ENCODE data around the gene PABPC1L.

Gene PABPC1L

DNA sequence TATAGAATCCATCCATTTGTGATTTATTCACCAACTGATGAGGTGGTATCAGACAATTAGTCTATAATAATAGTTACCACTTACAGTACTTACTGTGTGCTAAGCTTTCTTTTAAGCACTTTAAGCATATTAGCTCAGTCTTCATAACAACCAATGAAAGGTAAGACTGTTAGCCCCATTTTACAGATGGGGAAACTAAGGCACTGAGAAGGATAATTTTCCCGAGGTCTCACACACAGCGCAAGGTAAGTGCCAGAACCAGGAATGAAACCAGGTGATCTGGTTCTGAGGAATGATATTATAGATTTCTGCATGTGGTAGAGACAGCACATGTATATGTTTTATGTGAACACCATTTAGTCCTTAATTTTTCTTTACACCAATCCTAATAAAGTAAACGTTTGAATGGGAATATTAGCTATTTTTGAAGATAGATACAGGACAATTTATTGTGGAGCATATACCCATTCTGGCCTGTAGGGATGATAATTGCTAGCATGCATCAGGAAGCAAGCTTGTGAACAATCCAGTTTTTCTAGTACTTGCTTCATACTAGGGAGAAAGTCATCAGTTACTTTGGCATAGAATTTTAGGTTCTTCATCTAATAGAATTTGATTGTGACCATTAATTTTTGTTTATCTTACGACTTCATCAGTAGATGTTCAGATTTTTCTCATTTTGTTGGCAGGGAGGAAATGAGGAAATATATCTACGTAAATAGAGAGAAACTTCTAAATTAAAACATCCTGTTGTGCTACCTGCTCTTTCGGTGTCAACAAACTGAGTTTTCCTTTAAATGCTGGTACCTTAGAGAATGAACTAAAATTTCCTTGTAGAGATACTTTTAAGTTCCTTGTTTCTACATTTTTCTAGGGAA, 21.4 kb upstream of the PABPC1L start:
- TF ChIP-seq ZNF274 (IDR thresholded peaks at IDR 0.05; ENCODE audit: low read depth, low read length): no peak
- no peak for TF ChIP-seq YY1 (IDR thresholded peaks at IDR 0.05; ENCODE audit: insufficient read depth, insufficient read length)
- no peak for TF ChIP-seq SUZ12 (IDR thresholded peaks at IDR 0.05; ENCODE audit: extremely low read depth, insufficient read depth, insufficient read length)
- Histone ChIP-seq H3K9me3 (ENCODE audit: insufficient read depth, low read length) (no peaks in the 10 kb centered on the region), H3K4me3 (ENCODE audit: insufficient read length, low read depth) (no peak overlapping the region), H3K4me1 (ENCODE audit: insufficient read depth, insufficient read length) (peaks cover 2% of the 10 kb centered on the region), H3K27me3 (ENCODE audit: insufficient read depth, insufficient read length) (no peaks in the 10 kb centered on the region), H3K36me3 (ENCODE audit: insufficient read depth, insufficient read length, low read length) (peaks cover 45% of the 10 kb centered on the region), H3K9ac (ENCODE audit: insufficient read length, low read depth) (no peak overlapping the region)
- no peak for DNase-seq (ENCODE audit: low read depth, low spot score)

DNA sequence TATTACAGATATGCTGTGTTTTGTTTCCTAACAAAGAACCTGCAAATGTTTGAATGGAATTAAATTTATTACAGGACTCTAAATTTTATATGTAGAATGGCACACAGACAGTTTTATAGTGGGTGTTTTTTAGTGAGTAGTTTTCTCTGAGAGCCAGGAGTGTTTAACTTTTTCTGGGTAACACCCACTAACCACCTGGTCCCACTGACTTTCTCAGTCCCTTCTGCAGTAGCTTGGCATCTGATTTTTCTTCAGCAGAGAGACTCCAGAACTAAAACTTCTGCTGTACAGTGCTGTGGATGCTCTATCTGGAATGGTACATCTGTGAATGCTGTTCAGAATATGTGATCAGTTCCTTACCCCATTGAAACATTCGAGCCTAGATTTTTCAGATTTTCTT, 18.0 kb upstream of the PABPC1L start:
- Histone ChIP-seq H3K4me3 (ENCODE audit: insufficient read length, low read depth) (no peak overlapping the region), H3K36me3 (ENCODE audit: insufficient read depth, insufficient read length, low read length) (peaks cover 64% of the 10 kb centered on the region), H3K9ac (ENCODE audit: insufficient read length, low read depth) (no peak overlapping the region), H3K4me1 (ENCODE audit: insufficient read depth, insufficient read length) (no peaks in the 10 kb centered on the region), H3K9me3 (ENCODE audit: insufficient read depth, low read length) (no peaks in the 10 kb centered on the region), H3K27me3 (ENCODE audit: insufficient read depth, insufficient read length) (no peaks in the 10 kb centered on the region)
- TF ChIP-seq SUZ12 (IDR thresholded peaks at IDR 0.05; ENCODE audit: extremely low read depth, insufficient read depth, insufficient read length) (no peak), YY1 (IDR thresholded peaks at IDR 0.05; ENCODE audit: insufficient read depth, insufficient read length) (no peak), ZNF274 (IDR thresholded peaks at IDR 0.05; ENCODE audit: low read depth, low read length) (no peak)
- no peak for DNase-seq (ENCODE audit: low read depth, low spot score)

DNA sequence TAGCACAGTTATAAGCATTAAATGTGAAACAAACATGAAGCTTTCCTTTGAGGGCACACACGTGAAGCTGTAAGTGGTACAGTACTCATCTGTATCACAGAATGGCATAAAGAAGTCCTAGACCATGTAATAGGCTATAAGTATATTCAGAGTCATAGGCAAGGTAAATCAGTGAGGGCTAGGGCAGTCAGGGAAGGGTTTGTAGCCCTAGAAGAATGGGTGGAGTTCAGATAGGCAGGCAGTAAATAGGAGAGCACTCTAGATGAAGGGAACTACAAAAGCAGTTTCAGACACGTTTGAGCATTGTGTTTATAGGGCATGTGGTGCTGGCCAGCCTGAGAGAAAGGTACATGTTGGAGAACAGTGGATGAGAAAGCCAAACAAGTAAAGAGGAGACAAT, 14.9 kb upstream of the PABPC1L start:
- H3K4me1 ChIP-seq (ENCODE audit: insufficient read depth, insufficient read length): no peaks in the 10 kb centered on the region

DNA sequence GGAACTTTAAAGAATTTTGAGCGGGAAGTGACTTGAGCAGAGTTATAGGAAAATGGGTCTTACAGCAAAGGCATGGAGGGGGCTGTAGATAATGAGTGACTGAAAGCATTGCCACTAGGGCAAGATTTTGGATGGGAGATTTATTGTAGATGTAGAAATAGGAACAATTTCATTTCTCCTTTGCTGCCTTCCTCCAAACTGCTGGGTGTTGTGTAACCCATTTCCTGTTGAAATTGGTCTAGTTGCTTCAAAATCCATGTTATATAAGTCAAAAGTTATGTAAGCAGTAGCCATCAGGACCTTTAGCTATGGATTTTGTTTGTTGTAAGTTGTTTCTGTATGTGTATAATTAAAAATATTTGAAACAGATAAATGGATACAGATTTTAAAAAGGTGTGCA, 13.3 kb upstream of the PABPC1L start:
- DNase-seq (ENCODE audit: low read depth, low spot score): no peak
- Histone ChIP-seq H3K4me3 (ENCODE audit: insufficient read length, low read depth) (no peak overlapping the region), H3K9ac (ENCODE audit: insufficient read length, low read depth) (no peak overlapping the region), H3K27me3 (ENCODE audit: insufficient read depth, insufficient read length) (no peaks in the 10 kb centered on the region), H3K9me3 (ENCODE audit: insufficient read depth, low read length) (no peaks in the 10 kb centered on the region), H3K4me1 (ENCODE audit: insufficient read depth, insufficient read length) (no peaks in the 10 kb centered on the region), H3K36me3 (ENCODE audit: insufficient read depth, insufficient read length, low read length) (peaks cover 55% of the 10 kb centered on the region)
- TF ChIP-seq SUZ12 (IDR thresholded peaks at IDR 0.05; ENCODE audit: extremely low read depth, insufficient read depth, insufficient read length) (no peak), YY1 (IDR thresholded peaks at IDR 0.05; ENCODE audit: insufficient read depth, insufficient read length) (no peak), ZNF274 (IDR thresholded peaks at IDR 0.05; ENCODE audit: low read depth, low read length) (no peak)

More for the DNA sequence above, 14.9 kb upstream of the PABPC1L start:
- Histone ChIP-seq H3K4me3 (ENCODE audit: insufficient read length, low read depth) (no peak overlapping the region), H3K36me3 (ENCODE audit: insufficient read depth, insufficient read length, low read length) (peaks cover 46% of the 10 kb centered on the region), H3K27me3 (ENCODE audit: insufficient read depth, insufficient read length) (no peaks in the 10 kb centered on the region), H3K9me3 (ENCODE audit: insufficient read depth, low read length) (no peaks in the 10 kb centered on the region), H3K9ac (ENCODE audit: insufficient read length, low read depth) (no peak overlapping the region)
- no peak for TF ChIP-seq SUZ12 (IDR thresholded peaks at IDR 0.05; ENCODE audit: extremely low read depth, insufficient read depth, insufficient read length)
- no peak for TF ChIP-seq ZNF274 (IDR thresholded peaks at IDR 0.05; ENCODE audit: low read depth, low read length)
- no peak for TF ChIP-seq YY1 (IDR thresholded peaks at IDR 0.05; ENCODE audit: insufficient read depth, insufficient read length)
- DNase-seq (ENCODE audit: low read depth, low spot score): no peak

DNA sequence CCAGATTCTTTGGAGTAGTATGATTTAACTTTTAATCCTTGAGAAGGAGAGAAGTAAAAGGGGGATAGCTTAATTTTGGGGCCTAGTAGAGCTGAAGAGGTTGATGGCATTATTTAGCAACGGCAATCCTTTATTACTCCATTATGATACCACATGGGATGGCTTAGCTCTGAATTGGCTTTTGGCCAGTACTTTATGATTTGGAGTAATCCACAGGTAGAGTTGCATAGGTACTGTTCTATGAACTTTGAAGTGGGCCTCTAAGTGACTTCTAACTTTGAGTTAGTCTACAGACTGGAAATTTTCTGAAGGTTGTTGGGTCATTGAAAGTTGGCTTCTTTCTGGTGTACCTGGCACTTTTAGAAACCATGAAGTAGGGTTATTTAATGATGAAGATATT, 12.7 kb upstream of the PABPC1L start:
- peaks cover 56% of the 10 kb centered on the region for H3K36me3 ChIP-seq (ENCODE audit: insufficient read depth, insufficient read length, low read length)
- no peak overlapping the region for H3K4me3 ChIP-seq (ENCODE audit: insufficient read length, low read depth)
- no peaks in the 10 kb centered on the region for H3K9me3 ChIP-seq (ENCODE audit: insufficient read depth, low read length)
- TF ChIP-seq SUZ12 (IDR thresholded peaks at IDR 0.05; ENCODE audit: extremely low read depth, insufficient read depth, insufficient read length) (no peak), YY1 (IDR thresholded peaks at IDR 0.05; ENCODE audit: insufficient read depth, insufficient read length) (no peak), ZNF274 (IDR thresholded peaks at IDR 0.05; ENCODE audit: low read depth, low read length) (no peak)
- DNase-seq (ENCODE audit: low read depth, low spot score): no peak
- no peak overlapping the region for H3K9ac ChIP-seq (ENCODE audit: insufficient read length, low read depth)
- no peaks in the 10 kb centered on the region for H3K27me3 ChIP-seq (ENCODE audit: insufficient read depth, insufficient read length)
- no peaks in the 10 kb centered on the region for H3K4me1 ChIP-seq (ENCODE audit: insufficient read depth, insufficient read length)

DNA sequence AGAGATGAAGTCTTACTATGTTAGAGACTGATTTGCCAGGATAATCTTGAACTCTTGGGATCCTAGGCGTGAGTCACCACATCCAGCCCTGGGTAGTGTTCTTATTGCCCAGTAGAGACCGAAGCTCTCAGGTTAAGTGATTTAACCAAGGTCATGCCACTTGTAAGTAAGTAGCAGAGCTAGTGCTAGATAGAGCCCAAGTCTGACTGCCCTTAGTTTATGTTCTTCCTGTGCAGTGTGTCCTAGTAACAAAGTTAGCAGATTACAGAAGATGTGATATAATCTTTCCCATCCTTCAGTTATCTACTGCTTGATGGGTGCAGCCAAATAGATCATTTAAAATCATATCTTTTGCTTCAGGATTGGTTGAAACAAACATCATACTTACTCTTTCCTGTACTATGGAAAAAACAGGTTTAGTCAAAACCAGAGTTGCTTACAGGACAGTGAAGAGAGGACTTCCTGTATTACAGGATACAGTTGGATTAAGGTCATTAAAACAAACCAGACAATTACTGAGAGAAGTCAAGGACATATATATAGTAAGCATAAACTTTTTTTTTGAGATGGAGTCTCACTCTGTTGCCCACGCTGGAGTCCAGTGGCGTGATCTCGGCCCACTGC, 9.5 kb upstream of the PABPC1L start:
- TF ChIP-seq SUZ12 (IDR thresholded peaks at IDR 0.05; ENCODE audit: extremely low read depth, insufficient read depth, insufficient read length) (no peak), ZNF274 (IDR thresholded peaks at IDR 0.05; ENCODE audit: low read depth, low read length) (no peak), YY1 (IDR thresholded peaks at IDR 0.05; ENCODE audit: insufficient read depth, insufficient read length) (no peak)
- Histone ChIP-seq H3K27me3 (ENCODE audit: insufficient read depth, insufficient read length) (no peaks in the 10 kb centered on the region), H3K9ac (ENCODE audit: insufficient read length, low read depth) (no peak overlapping the region), H3K4me1 (ENCODE audit: insufficient read depth, insufficient read length) (no peaks in the 10 kb centered on the region), H3K9me3 (ENCODE audit: insufficient read depth, low read length) (no peaks in the 10 kb centered on the region), H3K36me3 (ENCODE audit: insufficient read depth, insufficient read length, low read length) (peaks cover 71% of the 10 kb centered on the region), H3K4me3 (ENCODE audit: insufficient read length, low read depth) (no peak overlapping the region)
- no peak for DNase-seq (ENCODE audit: low read depth, low spot score)

DNA sequence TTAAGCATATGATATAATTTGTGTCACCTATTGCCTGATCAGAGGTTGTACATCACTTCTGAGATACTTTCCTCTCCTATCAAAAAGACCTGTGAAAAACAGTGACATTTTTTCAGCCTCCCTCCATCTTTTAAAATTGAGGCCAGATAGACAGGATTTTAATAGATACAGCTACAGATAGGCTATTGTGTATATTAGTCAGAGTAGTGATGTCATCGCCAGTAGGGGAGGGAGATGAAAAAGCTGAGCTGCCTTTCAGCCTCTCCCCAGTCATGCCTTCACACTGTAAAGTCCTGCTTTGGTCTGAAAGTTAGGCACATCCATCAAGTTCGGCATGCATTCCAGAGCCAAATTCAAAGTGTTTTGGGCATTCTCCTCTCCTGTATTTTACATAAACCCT, 7.9 kb upstream of the PABPC1L start:
- Histone ChIP-seq H3K27me3 (ENCODE audit: insufficient read depth, insufficient read length) (no peaks in the 10 kb centered on the region), H3K9me3 (ENCODE audit: insufficient read depth, low read length) (no peaks in the 10 kb centered on the region), H3K4me3 (ENCODE audit: insufficient read length, low read depth) (no peak overlapping the region), H3K9ac (ENCODE audit: insufficient read length, low read depth) (no peak overlapping the region), H3K4me1 (ENCODE audit: insufficient read depth, insufficient read length) (no peaks in the 10 kb centered on the region), H3K36me3 (ENCODE audit: insufficient read depth, insufficient read length, low read length) (peaks cover 81% of the 10 kb centered on the region)
- DNase-seq (ENCODE audit: low read depth, low spot score): no peak
- TF ChIP-seq YY1 (IDR thresholded peaks at IDR 0.05; ENCODE audit: insufficient read depth, insufficient read length): no peak
- no peak for TF ChIP-seq SUZ12 (IDR thresholded peaks at IDR 0.05; ENCODE audit: extremely low read depth, insufficient read depth, insufficient read length)
- TF ChIP-seq ZNF274 (IDR thresholded peaks at IDR 0.05; ENCODE audit: low read depth, low read length): no peak
